ENCODE results near the gene TBX10. TPM values are rescaled to one million over a fixed set of nuclear protein-coding genes. Genes with fewer than 3 reads are reported as not detected.

Gene TBX10
- total RNA-seq, 4 donors from 2014 or later: not detected

DNA sequence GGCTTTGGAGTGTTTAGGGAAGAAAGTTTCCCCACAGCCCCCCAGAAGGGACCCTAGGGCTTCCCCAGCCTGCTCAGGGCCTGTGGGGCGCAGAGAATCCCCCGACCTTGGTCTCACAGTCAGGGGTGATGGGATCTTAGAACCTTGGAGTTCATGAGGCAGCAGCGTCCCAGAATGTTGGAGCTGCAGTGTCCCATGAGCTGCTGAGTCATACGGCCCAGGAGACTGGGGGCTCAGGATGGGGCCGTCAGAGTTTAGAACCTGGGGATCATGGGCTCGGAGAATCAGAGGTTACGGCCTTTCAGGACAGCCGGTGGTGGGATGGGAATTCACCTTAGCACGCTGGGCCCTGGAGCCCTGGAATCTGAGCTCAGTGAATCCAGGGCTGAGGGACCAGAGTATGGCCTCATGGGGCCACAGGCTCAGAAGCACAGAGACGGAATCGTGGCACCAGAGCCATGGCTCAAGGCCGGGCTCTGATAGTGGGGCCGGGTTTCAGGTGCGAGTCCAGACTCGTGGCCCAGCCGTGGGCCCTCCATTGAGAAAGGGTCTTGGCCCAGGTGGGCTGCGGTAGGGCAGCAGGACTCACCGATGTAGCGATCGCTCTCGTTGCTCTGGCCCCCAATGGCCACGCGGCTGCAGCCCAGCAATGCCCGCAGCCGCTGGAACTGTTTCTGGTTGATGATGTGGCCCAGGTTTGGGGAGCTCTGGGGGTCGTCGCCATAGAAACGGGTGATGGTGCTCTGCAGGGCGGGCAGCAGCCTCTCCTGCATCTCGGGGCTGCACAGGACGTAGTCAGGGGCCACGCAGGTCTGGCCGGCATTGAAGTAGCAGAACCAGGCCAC is 25.4 kb upstream of the TBX10 start:
- no peak overlapping the region for H3K4me3 ChIP-seq
- DNase-seq (no peak), ATAC-seq (no peak)
- no peaks in the 10 kb centered on the region for H3K4me1 ChIP-seq
- intact Hi-C loops (cut with DNase I; ENCODE audit: low total_unique reads): no loop called here
- in situ Hi-C loops (cut with MboI; ENCODE audit: low sequenced_read_pairs in 4 of 4): loop anchor here in 1 of 4 donors (5.0 kb wide), 1 partner anchor 98 kb away; no protein-coding TSS in a partner anchor
- no peak overlapping the region for H3K27ac ChIP-seq
- H3K9me3 ChIP-seq: no peaks in the 10 kb centered on the region
- TF ChIP-seq POLR2A (IDR thresholded peaks at IDR 0.05): no peak
- TF ChIP-seq, protein P1, sequence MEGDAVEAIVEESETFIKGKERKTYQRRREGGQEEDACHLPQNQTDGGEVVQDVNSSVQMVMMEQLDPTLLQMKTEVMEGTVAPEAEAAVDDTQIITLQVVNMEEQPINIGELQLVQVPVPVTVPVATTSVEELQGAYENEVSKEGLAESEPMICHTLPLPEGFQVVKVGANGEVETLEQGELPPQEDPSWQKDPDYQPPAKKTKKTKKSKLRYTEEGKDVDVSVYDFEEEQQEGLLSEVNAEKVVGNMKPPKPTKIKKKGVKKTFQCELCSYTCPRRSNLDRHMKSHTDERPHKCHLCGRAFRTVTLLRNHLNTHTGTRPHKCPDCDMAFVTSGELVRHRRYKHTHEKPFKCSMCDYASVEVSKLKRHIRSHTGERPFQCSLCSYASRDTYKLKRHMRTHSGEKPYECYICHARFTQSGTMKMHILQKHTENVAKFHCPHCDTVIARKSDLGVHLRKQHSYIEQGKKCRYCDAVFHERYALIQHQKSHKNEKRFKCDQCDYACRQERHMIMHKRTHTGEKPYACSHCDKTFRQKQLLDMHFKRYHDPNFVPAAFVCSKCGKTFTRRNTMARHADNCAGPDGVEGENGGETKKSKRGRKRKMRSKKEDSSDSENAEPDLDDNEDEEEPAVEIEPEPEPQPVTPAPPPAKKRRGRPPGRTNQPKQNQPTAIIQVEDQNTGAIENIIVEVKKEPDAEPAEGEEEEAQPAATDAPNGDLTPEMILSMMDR (IDR thresholded peaks at IDR 0.05 in 4 of 5, conservative IDR thresholded peaks at IDR 0.05 in 1 of 5): no peak
- H3K36me3 ChIP-seq: no peaks in the 10 kb centered on the region
- peaks cover 0 to 2% (median 0%) of the 10 kb centered on the region in 3 donors for H3K27me3 ChIP-seq

- Histone ChIP-seq H3K27ac (no peak overlapping the region), H3K9me3 (no peaks in the 10 kb centered on the region), H3K4me1 (no peaks in the 10 kb centered on the region), H3K27me3 (peaks cover 0 to 2% (median 0%) of the 10 kb centered on the region in 3 donors), H3K36me3 (no peaks in the 10 kb centered on the region), H3K4me3 (no peak overlapping the region)
- intact Hi-C loops (cut with DNase I; ENCODE audit: low total_unique reads) (no loop called here), in situ Hi-C loops (cut with MboI; ENCODE audit: low sequenced_read_pairs in 4 of 4) (loop anchor here in 1 of 4 donors (5.0 kb wide), 1 partner anchor 97 kb away; no protein-coding TSS in a partner anchor)
- no peak for ATAC-seq
- TF ChIP-seq, protein P1 (IDR thresholded peaks at IDR 0.05 in 4 of 5, conservative IDR thresholded peaks at IDR 0.05 in 1 of 5): no peak
- TF ChIP-seq POLR2A (IDR thresholded peaks at IDR 0.05): no peak
- no peak for DNase-seq
These were observed 24.6 kb upstream of the TBX10 start for GRCh38 chr11:67664213-67664585.

DNA sequence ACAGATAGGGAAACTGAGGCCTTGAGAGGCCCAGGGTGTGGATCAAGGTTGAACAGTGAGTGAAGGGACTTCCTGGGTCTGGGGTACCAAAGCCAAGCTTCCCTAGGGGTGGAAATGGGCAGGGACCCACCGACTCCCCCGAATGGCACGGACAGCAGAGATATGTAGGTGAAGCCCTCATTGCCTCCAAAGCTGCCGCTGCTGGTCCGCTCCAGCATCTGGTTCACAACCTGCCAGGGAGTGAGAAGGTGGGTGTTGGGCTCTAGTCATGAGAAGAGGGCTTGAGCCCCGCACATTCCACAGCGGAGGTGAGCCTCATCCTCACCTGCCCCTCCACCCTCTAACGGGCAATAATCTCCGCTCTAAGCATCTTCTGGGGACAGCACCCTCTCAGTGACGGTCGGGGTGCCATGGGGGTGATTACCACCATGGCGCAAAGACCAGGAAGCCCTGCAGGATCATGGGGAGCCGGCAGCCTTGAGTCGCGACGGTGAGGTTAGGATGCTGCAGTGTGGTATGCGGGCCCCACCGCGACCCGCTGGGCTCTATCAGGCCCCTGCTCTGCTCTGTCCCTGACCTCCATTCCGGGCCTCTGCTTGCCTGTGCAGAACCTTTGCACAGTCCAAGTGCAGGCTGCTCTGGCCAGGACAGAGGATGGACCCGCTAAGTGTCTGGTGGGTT is 24.1 kb upstream of the TBX10 start:
- no peak for DNase-seq
- intact Hi-C loops (cut with DNase I; ENCODE audit: low total_unique reads): no loop called here
- TF ChIP-seq, protein P1 (IDR thresholded peaks at IDR 0.05 in 4 of 5, conservative IDR thresholded peaks at IDR 0.05 in 1 of 5): no peak
- no peak for TF ChIP-seq POLR2A (IDR thresholded peaks at IDR 0.05)
- H3K4me1 ChIP-seq: no peaks in the 10 kb centered on the region
- H3K27me3 ChIP-seq: peaks cover 0 to 2% (median 0%) of the 10 kb centered on the region in 3 donors
- no peak for ATAC-seq
- no peaks in the 10 kb centered on the region for H3K36me3 ChIP-seq
- H3K27ac ChIP-seq: no peak overlapping the region
- in situ Hi-C loops (cut with MboI; ENCODE audit: low sequenced_read_pairs in 4 of 4): loop anchor here in 1 of 4 donors (5.0 kb wide), 1 partner anchor 96 kb away; no protein-coding TSS in a partner anchor
- no peaks in the 10 kb centered on the region for H3K9me3 ChIP-seq
- no peak overlapping the region for H3K4me3 ChIP-seq

GRCh38 chr11:67662835-67663531 is 23.4 kb upstream of the TBX10 start:
- no peaks in the 10 kb centered on the region for H3K4me1 ChIP-seq
- intact Hi-C loops (cut with DNase I; ENCODE audit: low total_unique reads): no loop called here
- in situ Hi-C loops (cut with MboI; ENCODE audit: low sequenced_read_pairs in 4 of 4): loop anchor here in 1 of 4 donors (5.0 kb wide), 1 partner anchor 96 kb away; no protein-coding TSS in a partner anchor

More at GRCh38 chr11:67662835-67663531, 23.4 kb upstream of the TBX10 start:
- TF ChIP-seq, protein P1 (IDR thresholded peaks at IDR 0.05 in 4 of 5, conservative IDR thresholded peaks at IDR 0.05 in 1 of 5): no peak
- ATAC-seq (no peak), DNase-seq (no peak)
- Histone ChIP-seq H3K4me3 (no peak overlapping the region), H3K9me3 (no peaks in the 10 kb centered on the region), H3K27me3 (peaks cover 0 to under 1% (median 0%) of the 10 kb centered on the region in 3 donors), H3K27ac (no peak overlapping the region), H3K36me3 (no peaks in the 10 kb centered on the region)

Data from gastrocnemius medialis (tissue), 4 donors.